A673 (cell line): Measurements from ENCODE around the gene VWC2.

Source experiments
- CTCF ChIP-seq: fragments of 300-800, 200-600 bp; sonication (generic); conservative IDR thresholded peaks from 2 replicates; pipeline ENCODE4 v1.5.1; 2017; ENCODE audit warnings: low read depth, mild to moderate bottlenecking, antibody characterized with exemption, low read length, moderate library complexity, mixed read lengths
- EZH2 ChIP-seq: fragments of 200-600 bp; sonication (generic); IDR thresholded peaks from 2 replicates; pipeline ENCODE4 v1.6.1; 2017; ENCODE audit warnings: borderline replicate concordance, low read depth, mild to moderate bottlenecking, mixed read lengths, antibody characterized with exemption, low read length; ENCODE audit not compliant: poor library complexity, severe bottlenecking

- TF ChIP-seq CTCF (no peak), EZH2 (no peak)
Observed at GRCh38 chr7:49789736-49790135, 16.3 kb downstream of the VWC2 start.
